Urothelium cell line (cell line): Measurements from ENCODE around the gene MEGF6.
A peak's percentile ranks its signal among the peaks of the same experiment; 100 is the strongest.
"Not testable (repeated sequence)": the region's sequence is repeated elsewhere in the genome, so short reads cannot be mapped to it uniquely, and the experiment has no call there.

Experiments used
- DNase-seq: peaks from one replicate; pipeline ENCODE4 v3.0.0; 2011; ENCODE audit warnings: low spot score, mixed read lengths
- FAIRE-seq: peaks from 2 replicates; lab custom pipeline; 2011; peaks lifted over from hg19 to GRCh38; lab: Jason Lieb, UNC

The MEGF6 gene

DNA sequence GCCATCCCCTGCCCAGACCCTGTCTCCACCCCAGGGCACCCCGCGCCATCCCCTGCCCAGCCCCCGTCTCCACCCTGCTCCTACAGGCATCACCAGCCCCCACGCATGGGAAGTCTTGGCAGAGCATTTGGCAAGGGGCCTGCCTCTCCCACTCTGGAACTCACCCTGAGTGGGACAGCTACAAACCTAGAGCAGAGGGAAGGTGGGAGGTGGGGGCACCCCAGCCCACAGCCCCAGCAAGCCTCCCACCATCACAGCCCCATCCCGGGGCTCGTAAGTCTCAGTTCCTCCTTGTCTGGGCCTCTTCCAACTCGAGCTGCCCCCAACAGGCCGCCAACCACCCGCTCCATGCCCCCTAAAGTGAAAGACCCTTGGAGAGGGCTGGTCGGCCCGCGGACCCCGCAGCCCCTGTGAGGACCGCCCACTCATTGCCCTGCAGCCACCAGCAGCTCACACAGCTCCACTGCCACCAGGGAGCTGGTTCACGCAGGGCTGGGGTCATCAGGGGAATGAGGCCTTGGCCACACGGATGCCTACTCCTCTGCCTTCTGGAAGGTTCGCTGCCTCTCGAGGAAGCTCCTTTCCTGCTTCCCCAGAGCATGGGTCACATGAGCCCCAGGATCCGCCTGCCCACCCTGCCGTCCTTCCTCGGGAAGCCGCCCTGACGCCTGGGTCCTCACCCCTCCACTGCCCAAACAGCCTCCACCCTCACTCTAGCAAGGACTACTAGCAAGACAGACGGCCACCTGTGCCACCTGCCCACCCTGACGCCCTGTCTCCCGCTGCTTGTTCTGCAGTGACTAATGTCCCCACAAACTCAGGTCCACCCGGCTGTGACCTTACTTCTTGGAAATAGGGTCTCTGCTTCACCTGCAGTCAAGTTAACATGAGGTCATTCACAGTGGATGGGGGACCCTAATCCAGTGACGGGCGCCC, 14.4 kb downstream of the MEGF6 start:
- no peak for FAIRE-seq

GRCh38 chr1:3595949-3596348, 15.4 kb downstream of the MEGF6 start:
- no peak for FAIRE-seq

More for the DNA sequence above, 14.4 kb downstream of the MEGF6 start:
- DNase-seq: no peak

GRCh38 chr1:3594706-3595377, 16.5 kb downstream of the MEGF6 start:
- DNase-seq (no peak), FAIRE-seq (no peak)

More at GRCh38 chr1:3595949-3596348, 15.4 kb downstream of the MEGF6 start:
- DNase-seq: no peak

GRCh38 chr1:3593745-3594144, 17.6 kb downstream of the MEGF6 start:
- DNase-seq: no peak
- no peak for FAIRE-seq

DNA sequence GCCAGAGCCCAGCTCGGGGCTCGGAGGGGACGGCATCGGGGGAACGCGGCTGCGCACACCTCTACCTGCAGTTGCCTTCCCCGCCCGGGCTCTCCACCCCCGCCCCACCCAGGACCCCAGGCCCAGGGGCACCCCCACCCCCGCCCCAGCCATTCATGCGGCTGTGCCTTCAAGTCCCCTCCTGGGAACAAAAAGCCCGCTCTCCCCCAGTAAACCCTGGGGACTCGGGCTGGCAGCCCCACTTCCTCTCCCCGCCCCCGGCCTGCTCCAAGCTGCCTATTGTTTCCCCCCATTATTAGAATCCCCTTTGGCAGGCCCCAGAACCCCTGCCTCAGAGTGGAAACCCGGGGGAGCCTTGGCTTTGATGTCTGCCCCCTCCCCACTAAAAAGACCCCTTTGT, 18.0 kb downstream of the MEGF6 start:
- DNase-seq: no peak
- no peak for FAIRE-seq

DNA sequence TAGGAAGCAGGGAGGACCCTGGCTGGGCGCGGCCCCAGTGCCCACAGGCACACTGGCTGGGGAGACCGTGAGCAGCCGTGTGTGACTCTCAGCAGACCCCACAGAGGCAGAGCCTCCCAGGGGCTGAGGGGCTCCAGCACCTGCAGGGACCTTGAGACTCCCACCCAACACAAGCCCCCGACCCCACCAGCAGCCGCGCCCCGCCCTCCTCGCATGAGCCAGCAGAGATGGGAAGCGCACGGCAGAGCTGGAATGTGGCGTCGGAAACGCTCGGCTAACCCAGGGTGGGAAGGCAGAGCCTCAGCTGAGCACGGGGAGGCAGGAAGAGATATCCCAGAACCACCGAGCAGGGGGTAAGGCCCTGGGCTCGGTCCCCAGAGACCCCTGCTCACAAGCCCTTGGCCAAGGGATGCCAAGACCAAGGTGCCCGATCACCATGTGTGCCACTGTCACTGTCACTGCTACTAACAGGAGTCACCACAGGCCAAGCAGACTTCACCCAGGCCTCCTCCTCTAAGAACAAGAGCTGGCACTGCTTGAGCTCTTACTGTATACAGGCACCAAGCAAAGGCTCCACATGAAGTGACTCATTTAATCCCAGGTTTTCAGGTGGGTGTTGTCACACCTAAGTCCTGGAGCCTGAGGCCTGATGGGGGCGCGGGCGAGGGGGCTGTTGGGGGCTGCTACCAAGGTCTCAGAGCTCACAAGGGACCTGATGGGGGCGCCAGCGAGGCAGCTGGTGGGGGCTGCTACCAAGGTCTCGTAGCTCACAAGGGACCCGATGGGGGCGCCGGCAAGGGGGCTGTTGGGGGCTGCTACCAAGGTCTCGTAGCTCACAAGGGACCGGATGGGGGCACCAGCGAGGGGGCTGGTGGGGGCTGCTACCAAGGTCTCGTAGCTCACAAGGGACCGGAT, 20.1 kb downstream of the MEGF6 start:
- FAIRE-seq (no peak), DNase-seq (no peak)

- DNase-seq (no peak), FAIRE-seq (no peak)
These were observed 21.1 kb downstream of the MEGF6 start for GRCh38 chr1:3590139-3590763.

- FAIRE-seq (no peak), DNase-seq (no peak)
These were observed 22.9 kb downstream of the MEGF6 start for GRCh38 chr1:3588395-3588794.

DNA sequence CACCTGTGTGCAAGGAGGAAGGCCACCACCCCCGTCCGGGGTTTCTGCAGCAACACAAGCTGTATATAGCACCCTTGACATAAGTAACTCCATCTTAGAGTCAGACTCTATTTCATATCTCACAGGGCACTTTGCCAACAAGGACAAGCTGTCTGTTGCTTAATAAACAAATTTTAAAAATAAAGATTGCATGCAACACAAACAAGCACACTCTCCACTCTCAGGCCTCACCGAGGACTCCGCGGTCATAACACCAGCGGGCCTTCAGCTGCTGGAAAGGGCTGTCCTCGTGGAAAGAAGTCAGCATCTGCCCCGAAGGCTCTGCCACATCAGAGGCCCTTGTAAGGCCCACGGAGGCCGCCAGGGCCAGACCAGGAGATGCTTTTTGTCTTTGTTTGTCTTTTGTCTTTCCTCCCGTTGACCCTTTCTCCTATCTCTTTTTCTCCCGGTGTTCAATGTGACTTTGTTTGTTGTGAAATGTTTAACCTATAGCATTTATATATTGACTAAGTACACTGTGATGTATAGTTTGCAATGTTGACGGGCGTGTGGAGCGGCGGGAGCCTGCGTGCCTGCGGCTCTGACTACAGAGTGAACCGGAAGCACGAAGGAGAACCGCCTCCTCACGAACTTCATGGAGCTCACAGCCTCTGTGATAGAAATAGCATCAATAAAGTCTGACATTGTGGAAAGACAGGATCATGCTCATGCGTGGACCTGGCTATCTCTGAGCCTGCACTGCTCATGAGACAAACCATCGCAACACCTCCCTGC, 24.1 kb downstream of the MEGF6 start:
- DNase-seq (no peak), FAIRE-seq (no peak)

GRCh38 chr1:3585940-3586568, 25.3 kb downstream of the MEGF6 start:
- DNase-seq (no peak), FAIRE-seq (peak; percentile 89)

- FAIRE-seq: peak; percentile 97
- not testable (repeated sequence) for DNase-seq
These were observed 25.9 kb downstream of the MEGF6 start for GRCh38 chr1:3585353-3585868.

DNA sequence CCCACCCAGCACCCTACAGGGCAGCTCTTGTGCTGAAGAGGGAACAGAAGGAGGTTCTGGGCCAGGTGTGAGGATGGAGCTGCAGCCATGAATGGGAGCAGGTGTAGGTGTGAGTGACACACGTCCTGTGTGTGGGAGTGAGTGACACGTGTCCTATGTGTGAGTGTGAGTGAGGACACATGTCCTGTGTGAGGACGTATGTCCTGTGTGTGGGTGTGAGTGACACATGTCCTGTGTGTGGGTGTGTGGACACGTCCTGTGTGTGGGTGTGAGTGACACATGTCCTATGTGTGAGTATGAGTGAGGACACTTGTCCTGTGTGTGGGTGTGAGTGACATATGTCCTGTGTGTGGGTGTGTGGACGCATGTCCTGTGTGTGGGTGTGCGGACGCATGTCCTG, 26.4 kb downstream of the MEGF6 start:
- no peak for FAIRE-seq
- DNase-seq: no peak

- DNase-seq, FAIRE-seq: not testable (repeated sequence)
These were observed 27.6 kb downstream of the MEGF6 start for GRCh38 chr1:3583751-3584150.

DNA sequence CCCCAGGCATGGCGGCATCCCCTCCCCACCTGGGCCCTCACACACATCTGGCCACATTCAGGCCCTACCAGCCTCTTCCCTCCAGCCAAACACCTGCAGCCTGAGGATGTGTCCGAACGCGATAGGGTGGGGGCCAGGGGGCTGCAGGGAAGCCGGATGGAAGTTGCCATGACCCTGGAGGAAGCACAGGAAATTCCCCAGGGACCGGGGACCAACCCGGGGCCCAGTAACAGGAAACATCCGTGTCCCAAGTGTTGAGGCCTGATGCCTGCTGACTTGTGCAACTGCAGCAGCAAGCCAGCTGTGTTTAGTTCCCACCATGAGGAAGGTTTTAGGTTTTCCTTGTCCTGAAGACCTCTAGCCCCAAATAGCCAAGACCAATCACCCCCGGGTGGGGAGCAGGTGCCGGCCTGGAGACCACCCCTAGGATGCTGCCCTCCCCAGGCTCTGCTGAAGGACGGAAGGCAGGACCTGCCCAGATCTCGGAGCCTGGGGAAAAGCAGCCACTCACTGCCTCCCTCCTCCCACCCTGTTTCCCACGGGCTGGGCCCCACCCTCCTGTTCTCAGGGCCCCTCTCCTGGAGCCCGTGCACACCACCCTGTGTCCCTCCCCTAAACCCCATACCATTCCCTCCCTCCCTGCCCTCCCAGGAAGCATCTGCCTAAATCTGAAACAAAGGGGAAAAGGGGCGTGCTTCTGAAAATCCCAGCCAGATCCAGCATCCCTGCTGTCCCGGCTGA, 29.8 kb downstream of the MEGF6 start:
- FAIRE-seq: no peak
- no peak for DNase-seq

- DNase-seq (no peak), FAIRE-seq (no peak)
These were observed 31.1 kb downstream of the MEGF6 start for GRCh38 chr1:3580231-3580630.

GRCh38 chr1:3579626-3580025, 31.7 kb downstream of the MEGF6 start:
- DNase-seq: no peak
- no peak for FAIRE-seq

GRCh38 chr1:3578906-3579305, 32.4 kb downstream of the MEGF6 start:
- DNase-seq (no peak), FAIRE-seq (no peak)

- FAIRE-seq: no peak
- no peak for DNase-seq
These were observed 32.9 kb downstream of the MEGF6 start for GRCh38 chr1:3578433-3578805.
